ENCODE data around the gene TOMM40L. TPM values are rescaled to one million over a fixed set of nuclear protein-coding genes. Genes with fewer than 3 reads are reported as not detected.

The TOMM40L gene
- total and polyA plus RNA-seq, 2 experiments from 2014 or later, result 12.5 to 13.6 TPM

DNA sequence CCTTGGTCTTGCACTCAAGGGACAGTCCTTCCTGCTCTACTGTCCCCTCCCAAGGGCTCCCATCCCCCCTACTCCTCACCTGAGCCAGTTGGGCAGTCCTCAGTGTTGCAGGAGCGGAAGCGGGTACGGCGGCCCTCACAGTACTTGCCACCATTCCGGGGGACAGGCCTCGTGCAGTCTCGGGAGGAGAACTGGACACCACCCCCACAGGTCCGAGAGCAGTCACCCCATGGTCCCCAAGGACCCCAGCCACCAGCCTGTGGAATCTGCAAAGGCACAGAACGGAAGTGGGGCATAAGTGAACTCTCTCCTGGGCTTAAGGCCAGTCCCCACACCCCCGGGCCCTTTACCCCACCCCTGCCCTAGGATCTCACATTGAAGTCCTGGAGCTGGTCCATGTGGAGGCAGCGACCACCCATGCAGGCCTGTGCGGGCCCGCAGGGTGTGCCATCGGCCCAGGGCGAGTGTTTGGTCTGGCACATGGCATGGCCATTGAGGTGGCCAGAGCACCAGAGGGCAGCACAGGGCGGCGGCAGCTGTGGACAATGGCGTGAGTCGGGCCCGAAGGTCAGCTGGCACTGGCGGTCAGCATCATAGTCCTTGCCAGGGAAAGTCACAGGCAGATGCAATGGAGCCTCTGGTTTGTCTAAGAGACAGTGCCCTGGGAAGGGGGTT, 32.2 kb upstream of the TOMM40L start:
- H3K36me3 ChIP-seq, result no peaks in the 10 kb centered on the region
- TF ChIP-seq, protein P1, sequence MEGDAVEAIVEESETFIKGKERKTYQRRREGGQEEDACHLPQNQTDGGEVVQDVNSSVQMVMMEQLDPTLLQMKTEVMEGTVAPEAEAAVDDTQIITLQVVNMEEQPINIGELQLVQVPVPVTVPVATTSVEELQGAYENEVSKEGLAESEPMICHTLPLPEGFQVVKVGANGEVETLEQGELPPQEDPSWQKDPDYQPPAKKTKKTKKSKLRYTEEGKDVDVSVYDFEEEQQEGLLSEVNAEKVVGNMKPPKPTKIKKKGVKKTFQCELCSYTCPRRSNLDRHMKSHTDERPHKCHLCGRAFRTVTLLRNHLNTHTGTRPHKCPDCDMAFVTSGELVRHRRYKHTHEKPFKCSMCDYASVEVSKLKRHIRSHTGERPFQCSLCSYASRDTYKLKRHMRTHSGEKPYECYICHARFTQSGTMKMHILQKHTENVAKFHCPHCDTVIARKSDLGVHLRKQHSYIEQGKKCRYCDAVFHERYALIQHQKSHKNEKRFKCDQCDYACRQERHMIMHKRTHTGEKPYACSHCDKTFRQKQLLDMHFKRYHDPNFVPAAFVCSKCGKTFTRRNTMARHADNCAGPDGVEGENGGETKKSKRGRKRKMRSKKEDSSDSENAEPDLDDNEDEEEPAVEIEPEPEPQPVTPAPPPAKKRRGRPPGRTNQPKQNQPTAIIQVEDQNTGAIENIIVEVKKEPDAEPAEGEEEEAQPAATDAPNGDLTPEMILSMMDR (IDR thresholded peaks at IDR 0.05; ENCODE audit: low read depth, low read length), result no peak
- no peak for DNase-seq (ENCODE audit: low read depth in 1 of 2, low spot score in 1 of 2)
- no peak overlapping the region for H3K27ac ChIP-seq
- H3K9me3 ChIP-seq (ENCODE audit: low read depth), result no peaks in the 10 kb centered on the region
- no peak overlapping the region for H3K4me3 ChIP-seq
- H3K4me1 ChIP-seq (ENCODE audit: low read depth), result peaks cover 16% of the 10 kb centered on the region
- H3K27me3 ChIP-seq, result no peaks in the 10 kb centered on the region

DNA sequence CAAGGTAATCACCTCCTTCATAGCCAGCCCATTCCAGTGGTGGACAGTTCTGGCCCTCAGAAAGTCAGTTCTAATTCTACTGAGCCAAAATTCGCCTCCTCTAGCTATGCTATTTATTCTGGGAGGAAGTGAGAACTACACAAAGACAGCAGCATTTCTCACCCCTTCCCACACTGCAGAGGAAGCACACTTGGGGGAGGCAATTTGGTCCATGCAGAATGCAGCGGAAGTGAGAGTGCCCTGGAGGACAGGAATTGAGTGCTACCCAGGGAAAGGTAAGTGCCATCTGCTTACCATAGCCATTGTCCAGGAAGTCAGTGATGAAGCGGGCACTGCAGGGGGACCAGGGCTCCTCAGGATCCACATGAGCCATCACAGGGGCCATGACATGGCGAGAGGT, 30.7 kb upstream of the TOMM40L start:
- Histone ChIP-seq H3K36me3 (no peaks in the 10 kb centered on the region), H3K27me3 (no peaks in the 10 kb centered on the region), H3K9me3 (ENCODE audit: low read depth) (no peaks in the 10 kb centered on the region), H3K27ac (no peak overlapping the region), H3K4me3 (no peak overlapping the region), H3K4me1 (ENCODE audit: low read depth) (peaks cover 19% of the 10 kb centered on the region)
- TF ChIP-seq, protein P1 (IDR thresholded peaks at IDR 0.05; ENCODE audit: low read depth, low read length), result no peak
- no peak for DNase-seq (ENCODE audit: low read depth in 1 of 2, low spot score in 1 of 2)

DNA sequence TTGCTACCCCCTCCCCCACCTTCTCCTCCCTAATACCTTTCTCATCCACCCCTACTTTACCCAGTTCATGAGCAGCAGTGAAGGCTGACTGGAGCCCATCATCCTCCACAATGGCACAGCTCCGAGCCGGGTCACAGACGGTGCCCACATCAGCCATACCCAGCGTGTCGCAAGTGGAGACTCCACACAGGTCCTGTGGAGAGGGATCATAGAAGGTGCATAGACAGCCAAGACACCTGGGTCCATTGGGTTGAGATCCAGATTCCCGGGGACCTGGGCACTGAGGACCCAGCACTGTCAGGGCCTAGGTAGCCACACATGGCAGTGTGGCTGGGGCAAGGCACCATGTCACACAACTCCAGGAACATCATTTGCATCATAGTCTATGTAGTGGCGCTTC, 29.7 kb upstream of the TOMM40L start:
- Histone ChIP-seq H3K27me3 (no peaks in the 10 kb centered on the region), H3K4me3 (no peak overlapping the region), H3K27ac (no peak overlapping the region), H3K9me3 (ENCODE audit: low read depth) (no peaks in the 10 kb centered on the region), H3K36me3 (no peaks in the 10 kb centered on the region), H3K4me1 (ENCODE audit: low read depth) (peaks cover 19% of the 10 kb centered on the region)
- no peak for DNase-seq (ENCODE audit: low read depth in 1 of 2, low spot score in 1 of 2)
- TF ChIP-seq, protein P1 (IDR thresholded peaks at IDR 0.05; ENCODE audit: low read depth, low read length), result no peak

DNA sequence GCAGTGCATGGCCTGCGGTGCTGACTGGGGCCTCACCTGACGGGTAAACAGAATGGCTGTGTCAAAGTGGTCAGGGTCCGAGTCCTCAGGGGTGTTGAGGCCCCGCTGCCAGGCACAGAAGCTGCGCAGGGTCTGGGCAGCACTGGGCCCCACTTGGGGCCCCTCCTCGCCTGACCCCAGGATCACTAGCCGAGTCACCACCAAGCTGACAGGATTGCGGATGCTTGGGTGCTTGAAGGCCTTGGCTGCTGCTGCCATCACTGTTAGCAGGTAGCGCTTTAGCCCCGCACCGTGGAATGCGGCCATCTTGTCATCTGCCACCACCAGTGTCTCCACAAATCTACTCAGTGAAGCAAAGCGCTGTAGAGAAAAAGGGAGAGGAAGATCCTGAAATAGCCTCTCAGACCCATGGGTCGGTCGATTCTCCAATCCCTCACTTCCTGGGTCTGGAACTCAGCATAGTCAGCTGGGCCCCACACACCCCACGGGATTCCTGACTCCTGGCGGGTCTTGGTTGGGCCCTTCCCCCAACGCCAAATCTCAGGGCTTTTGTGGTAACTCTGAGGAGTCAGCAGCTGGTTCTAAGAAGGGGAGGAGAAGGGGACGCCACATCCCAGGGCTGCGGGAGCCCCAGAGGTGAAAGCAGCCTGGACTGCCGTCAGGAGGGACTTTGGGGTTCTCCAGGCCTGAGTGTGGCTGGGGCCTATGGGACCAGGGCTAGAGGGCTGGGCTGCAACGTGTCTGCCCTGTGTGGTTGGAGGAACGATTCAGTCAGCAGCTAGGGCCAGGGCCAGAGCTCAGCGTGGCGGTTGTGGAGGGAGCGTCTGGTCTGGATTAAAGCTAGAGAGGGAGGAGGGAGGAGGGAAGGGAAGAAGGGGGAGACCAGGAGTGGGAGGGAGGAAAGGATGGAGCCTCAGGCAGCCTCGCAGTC, 29.1 kb upstream of the TOMM40L start:
- Histone ChIP-seq H3K27ac (no peak overlapping the region), H3K9me3 (ENCODE audit: low read depth) (no peaks in the 10 kb centered on the region), H3K4me3 (no peak overlapping the region), H3K27me3 (no peaks in the 10 kb centered on the region), H3K4me1 (ENCODE audit: low read depth) (peaks cover 19% of the 10 kb centered on the region), H3K36me3 (no peaks in the 10 kb centered on the region)
- TF ChIP-seq, protein P1 (IDR thresholded peaks at IDR 0.05; ENCODE audit: low read depth, low read length), result no peak
- DNase-seq (ENCODE audit: low read depth in 1 of 2, low spot score in 1 of 2), result peak in 1 of 2 donors; percentile 91

DNA sequence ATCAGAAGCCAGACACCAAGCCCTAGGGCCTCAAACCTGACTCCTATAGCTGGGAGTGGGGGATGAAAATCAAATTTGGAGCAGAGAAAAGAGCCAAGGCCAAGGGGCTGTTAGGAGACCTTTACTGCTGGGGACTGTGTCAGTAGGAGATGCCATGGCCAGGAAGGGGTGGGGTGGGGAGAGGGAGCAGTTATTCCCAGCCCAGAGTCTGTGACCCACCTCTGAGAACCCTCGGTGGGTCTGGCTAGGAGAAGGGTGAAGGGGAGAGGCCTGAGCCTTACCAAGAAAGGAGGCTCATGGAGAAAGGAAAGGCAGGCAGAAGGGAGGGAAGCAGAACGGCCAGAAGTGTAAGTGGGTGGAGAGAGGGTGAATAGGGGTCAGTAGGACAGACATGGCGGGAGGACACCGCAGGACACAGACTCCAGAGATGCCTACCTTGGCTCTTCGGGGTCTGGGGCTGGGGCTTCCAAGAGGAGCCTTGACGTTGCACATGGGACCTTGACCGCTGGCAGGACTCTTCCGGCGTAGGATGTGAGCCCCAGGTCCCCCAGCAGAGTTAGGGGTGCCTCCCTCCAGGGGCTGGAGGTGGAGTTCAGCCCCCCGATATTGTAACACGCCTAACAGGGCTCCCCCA, 28.2 kb upstream of the TOMM40L start:
- no peak for DNase-seq (ENCODE audit: low read depth in 1 of 2, low spot score in 1 of 2)
- no peaks in the 10 kb centered on the region for H3K9me3 ChIP-seq (ENCODE audit: low read depth)
- H3K4me3 ChIP-seq, result no peak overlapping the region
- H3K4me1 ChIP-seq (ENCODE audit: low read depth), result peaks cover 19% of the 10 kb centered on the region
- TF ChIP-seq, protein P1 (IDR thresholded peaks at IDR 0.05; ENCODE audit: low read depth, low read length), result no peak
- no peak overlapping the region for H3K27ac ChIP-seq
- H3K36me3 ChIP-seq, result no peaks in the 10 kb centered on the region
- H3K27me3 ChIP-seq, result no peaks in the 10 kb centered on the region
